ENCODE data around the gene CBL.

Gene CBL

GRCh38 chr11:119310682-119311052 is 104.5 kb downstream of the CBL start:
- DNase-seq (ENCODE audit: low spot score), result no peak

- DNase-seq (ENCODE audit: low spot score), result no peak
Observed at GRCh38 chr11:119314726-119315125, 108.6 kb downstream of the CBL start.

DNA sequence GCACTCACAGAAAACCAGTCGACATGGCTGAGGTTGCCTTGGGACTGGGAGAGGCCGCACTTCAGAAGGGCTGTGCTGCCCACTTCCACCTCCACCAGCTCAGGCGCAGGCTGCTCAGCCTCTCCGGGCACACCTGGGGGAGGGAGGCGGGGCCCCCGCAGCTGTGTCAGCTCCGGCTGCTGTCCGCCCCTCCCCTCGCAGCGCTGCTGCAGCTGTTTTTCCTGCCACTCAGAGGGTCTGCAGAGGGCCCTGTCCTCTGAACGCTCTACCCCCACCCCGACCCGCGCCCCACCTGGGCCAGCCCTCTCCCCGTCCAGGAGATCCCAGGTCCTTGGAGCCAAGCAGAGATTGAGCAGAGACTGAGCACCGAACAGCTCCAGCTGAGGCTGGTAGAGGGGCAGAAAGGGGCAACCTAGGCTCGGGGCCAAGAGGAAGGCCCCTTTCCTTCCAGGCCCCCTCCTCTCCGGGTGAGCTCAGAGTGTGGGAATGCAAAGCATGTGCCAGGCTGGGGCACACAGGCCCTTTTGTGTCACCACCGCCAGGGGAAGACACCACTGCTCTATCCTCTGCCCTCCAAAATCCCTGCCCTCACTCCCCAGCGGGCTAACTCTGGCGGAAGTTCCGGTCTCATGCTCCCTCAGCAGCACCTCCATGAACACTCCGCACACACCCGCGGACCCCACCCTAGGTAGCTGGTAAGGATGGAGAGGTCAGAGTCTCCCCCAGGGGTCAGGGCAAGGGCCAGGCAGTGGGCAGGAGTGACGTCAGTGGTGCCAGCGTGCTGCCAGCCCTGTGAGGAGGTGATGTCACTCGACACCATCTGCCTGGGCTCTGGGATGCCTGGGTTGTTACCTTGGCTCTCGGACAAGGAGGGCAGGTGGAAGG is 109.2 kb downstream of the CBL start:
- peak; percentile 79 for DNase-seq (ENCODE audit: low spot score)

GRCh38 chr11:119316016-119316728 is 110.0 kb downstream of the CBL start:
- peak; percentile 63 for DNase-seq (ENCODE audit: low spot score)

GRCh38 chr11:119316729-119317591 is 110.8 kb downstream of the CBL start, which contains the start of gene MCAM:
Gene MCAM, minus strand, starts transcription at chr11:119317130. Its CDS starts 29 bp downstream, at chr11:119317101.
- DNase-seq (ENCODE audit: low spot score), result no peak

DNA sequence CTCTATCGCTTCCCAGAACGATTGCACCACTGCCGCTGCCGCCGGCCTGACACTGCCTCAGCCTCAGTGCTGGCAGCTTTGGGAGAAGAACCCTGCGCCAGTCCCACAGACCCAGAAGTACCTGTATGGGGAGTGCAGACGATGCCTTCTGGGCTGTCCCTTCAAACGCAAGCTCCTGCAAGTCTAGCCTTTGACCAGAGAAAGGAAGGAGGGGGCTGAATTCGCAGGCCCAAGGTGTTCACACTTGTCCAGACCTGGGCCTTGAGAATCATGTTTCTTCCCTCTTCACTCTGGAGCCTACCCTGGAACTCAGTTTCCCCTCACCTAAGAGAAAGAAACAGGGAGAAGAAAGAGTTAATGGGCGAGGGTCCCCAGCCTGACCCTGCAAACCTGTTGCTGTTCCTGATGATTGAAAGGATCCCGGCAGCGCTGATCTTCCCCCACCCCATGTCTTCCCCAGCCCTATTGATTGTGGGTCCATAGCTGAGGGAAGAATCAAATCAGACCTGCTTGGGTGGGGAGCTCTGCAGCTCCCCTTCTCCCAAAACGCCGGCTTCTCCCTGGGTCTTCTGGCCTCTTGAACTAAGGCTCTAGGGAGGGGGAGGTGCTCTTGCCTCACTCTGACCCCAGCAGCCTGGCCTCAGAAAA is 111.6 kb downstream of the CBL start:
- DNase-seq (ENCODE audit: low spot score), result peak; percentile 56

- peak; percentile 67 for DNase-seq (ENCODE audit: low spot score)
Observed at GRCh38 chr11:119318240-119319135, 112.3 kb downstream of the CBL start.

GRCh38 chr11:119319136-119319699 is 113.1 kb downstream of the CBL start:
- no peak for DNase-seq (ENCODE audit: low spot score)

DNA sequence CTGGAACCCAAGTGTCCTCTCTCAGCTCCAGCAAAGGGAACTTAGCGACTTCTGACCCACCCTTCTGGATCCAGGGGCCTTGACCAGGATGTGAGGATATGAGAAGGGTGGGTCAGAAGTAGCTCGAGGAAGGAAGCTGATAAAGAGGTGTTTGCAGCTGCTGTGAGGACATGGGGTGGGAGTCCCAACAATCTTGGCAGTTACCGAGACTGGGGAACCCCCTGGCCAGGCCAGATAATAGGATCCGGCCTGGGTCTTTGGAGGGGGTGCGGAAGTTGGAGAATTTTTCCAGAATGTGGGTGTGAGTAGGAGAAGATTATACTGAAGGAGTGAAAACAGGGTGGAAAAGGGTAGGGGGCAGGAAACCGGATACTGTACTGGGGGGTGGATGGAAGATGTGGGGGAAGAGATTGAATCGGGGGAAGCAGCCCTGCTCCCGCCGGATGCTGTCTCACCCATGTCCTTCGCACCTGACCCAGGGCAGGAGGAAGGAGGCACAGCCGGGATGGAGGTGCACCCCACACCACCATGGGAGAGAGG is 113.6 kb downstream of the CBL start:
- no peak for DNase-seq (ENCODE audit: low spot score)

DNA sequence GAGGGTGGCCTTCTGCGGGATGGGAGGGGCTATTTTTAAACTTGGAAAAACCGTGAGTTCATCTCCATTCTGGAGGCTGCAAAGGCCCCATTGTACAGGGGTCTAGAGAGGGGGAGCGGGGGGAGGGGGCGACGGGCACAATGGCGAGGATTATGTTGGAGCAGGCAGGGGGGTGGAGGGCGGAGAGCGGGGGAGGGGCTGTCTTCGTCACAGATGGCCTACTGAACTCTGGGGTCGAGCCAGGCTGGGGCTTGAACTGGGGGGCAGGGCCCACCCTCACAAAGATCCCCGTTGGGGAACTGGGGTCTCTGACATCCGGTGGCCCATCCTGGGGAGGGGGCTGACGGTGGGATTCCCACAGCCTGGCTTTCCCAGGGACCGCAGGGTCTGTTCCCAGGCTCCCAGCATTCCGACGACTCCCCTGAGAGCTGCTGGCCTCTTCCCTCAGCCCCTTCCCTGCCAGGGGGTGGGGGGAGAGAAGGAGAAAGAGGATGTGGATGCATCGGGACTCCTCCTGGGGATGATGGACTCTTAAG is 114.2 kb downstream of the CBL start:
- no peak for DNase-seq (ENCODE audit: low spot score)

DNA sequence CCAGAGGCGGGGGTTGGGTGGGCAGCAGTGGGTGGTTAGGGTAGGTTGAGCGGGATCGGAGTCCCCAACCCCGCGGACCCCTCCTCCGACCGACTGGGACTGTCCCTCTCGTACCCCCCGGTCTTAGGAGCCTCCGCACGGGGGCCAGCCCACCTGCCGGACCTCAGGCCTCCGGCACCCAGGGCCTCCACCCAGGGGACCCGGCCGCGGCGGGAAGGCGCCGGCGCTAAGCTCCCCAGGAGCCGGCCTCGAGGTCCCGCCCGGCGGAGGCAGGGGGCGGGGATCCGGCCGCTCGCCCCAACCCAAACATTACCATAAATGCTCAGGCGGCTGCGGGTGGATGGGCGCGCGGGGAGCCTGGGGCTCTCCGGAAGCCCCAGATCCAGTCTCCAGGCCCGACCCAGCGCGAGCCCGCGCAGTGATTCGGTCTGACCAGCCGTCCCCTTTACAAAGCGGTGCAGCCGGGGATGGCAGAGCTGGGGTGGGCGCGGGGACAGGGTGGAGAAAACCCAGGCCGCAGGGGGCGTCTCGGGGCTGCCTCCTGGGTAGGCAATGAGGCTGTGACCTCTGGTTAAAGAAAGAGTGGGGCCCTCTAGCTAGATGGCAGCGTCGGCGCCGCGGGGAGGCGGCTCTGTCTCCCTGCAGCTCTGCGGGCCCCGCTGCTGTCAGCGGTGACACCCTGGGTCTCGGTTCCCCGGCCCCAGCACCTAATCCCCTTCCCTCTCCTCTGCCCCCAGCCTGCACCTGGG is 114.8 kb downstream of the CBL start:
- peak; percentile 60 for DNase-seq (ENCODE audit: low spot score)

GRCh38 chr11:119322360-119322739 is 116.2 kb downstream of the CBL start:
- no peak for DNase-seq (ENCODE audit: low spot score)

DNA sequence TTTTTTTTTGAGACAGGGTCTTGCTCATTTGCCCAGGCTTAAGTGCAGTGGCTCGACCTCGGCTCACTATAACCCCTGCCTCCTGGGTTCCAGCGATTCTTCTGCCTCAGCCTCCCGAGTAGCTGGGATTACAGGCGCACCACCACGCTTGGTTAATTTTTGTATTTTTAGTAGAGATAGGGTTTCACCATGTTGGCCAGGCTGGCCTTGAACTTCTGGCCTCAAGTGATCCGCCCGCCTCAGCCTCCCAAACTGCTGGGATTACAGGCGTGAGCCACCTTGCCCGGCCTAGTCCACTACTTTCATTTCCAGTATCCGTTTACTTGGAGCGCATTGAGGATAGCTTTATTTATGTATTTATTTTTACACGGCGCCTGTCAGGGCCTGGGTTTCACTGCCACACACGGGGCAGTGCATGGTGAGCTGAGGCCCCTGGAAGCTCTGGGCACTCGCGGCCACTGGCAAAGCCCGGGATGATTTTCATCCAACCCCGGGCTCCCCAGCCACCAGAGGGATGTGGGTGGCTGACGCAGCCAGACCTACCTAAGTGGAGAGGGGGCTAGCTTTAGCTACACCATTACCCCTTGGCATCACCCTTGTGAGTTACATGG is 116.9 kb downstream of the CBL start:
- no peak for DNase-seq (ENCODE audit: low spot score)

DNA sequence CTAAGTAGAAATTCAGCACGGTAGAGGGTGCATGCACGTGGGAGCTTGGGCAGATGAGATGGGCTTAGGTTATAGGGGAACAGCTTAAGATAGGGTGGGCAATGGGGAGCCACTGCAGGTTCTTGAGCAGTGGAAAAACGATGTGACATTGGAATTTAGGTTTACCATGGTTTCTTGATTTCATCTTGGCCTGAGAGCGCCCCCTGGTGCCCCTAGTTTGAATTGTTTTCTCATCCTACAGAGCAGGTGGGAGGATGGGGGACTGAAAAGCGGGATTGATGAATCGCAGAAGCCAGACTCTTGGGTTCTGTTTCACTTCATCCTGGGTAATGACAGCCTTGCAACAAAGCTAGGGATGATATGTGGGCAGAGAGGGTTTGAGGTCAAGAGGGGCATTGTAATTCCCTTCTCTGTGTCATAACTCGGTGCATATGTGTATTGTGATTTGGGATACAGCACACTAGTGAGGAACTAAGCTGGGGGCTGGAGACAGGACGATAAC is 117.4 kb downstream of the CBL start:
- peak; percentile 87 for DNase-seq (ENCODE audit: low spot score)

GRCh38 chr11:119324189-119324588 is 118.0 kb downstream of the CBL start:
- no peak for DNase-seq (ENCODE audit: low spot score)

DNA sequence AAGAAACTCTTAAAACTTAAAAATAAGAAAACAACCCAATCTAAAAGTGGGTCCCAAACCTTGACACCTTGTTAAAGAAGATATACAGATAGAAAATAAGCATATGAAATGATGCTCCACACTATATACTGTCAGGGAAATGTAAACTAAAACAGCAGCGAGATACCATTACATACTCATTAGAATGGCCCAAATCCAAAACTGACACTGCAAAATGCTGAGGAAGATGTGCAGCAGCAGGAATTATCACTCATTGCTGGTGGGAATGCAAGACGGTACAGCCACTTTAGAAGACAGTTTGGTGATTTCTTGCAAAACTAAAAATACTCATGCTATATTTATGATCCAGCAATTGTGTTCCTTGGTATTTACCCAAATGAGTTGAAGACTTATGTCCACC is 123.2 kb downstream of the CBL start:
- no peak for DNase-seq (ENCODE audit: low spot score)

- DNase-seq (ENCODE audit: low spot score), result no peak
Observed at GRCh38 chr11:119330237-119330636, 124.1 kb downstream of the CBL start.

- no peak for DNase-seq (ENCODE audit: low spot score)
Observed at GRCh38 chr11:119332111-119332765, 126.1 kb downstream of the CBL start.
